ENCODE measurements around the gene BIRC7.

Gene BIRC7

GRCh38 chr20:63254606-63255384 is 19.1 kb downstream of the BIRC7 start:
- DNase-seq, result no peak
- in situ Hi-C loops (cut with HindIII; ENCODE audit: low pct_ligation_motif_present, low pct_unique_long_range_greater_than_20kb, low sequenced_read_pairs), result no loop called here

- DNase-seq, result no peak
- in situ Hi-C loops (cut with HindIII; ENCODE audit: low pct_ligation_motif_present, low pct_unique_long_range_greater_than_20kb, low sequenced_read_pairs), result no loop called here
These were observed 20.4 kb downstream of the BIRC7 start for GRCh38 chr20:63255931-63256704.

- no peak for DNase-seq
- in situ Hi-C loops (cut with HindIII; ENCODE audit: low pct_ligation_motif_present, low pct_unique_long_range_greater_than_20kb, low sequenced_read_pairs), result no loop called here
These were observed 21.2 kb downstream of the BIRC7 start for GRCh38 chr20:63256954-63257353.

GRCh38 chr20:63257629-63258028 is 21.9 kb downstream of the BIRC7 start:
- in situ Hi-C loops (cut with HindIII; ENCODE audit: low pct_ligation_motif_present, low pct_unique_long_range_greater_than_20kb, low sequenced_read_pairs), result no loop called here
- no peak for DNase-seq

GRCh38 chr20:63258781-63259180 is 23.1 kb downstream of the BIRC7 start:
- in situ Hi-C loops (cut with HindIII; ENCODE audit: low pct_ligation_motif_present, low pct_unique_long_range_greater_than_20kb, low sequenced_read_pairs), result no loop called here
- DNase-seq, result no peak

- in situ Hi-C loops (cut with HindIII; ENCODE audit: low pct_ligation_motif_present, low pct_unique_long_range_greater_than_20kb, low sequenced_read_pairs), result no loop called here
- DNase-seq, result no peak
These were observed 24.2 kb downstream of the BIRC7 start for GRCh38 chr20:63259734-63260460.

- in situ Hi-C loops (cut with HindIII; ENCODE audit: low pct_ligation_motif_present, low pct_unique_long_range_greater_than_20kb, low sequenced_read_pairs), result no loop called here
- no peak for DNase-seq
These were observed 24.8 kb downstream of the BIRC7 start for GRCh38 chr20:63260521-63260920.

GRCh38 chr20:63261060-63261794 is 25.5 kb downstream of the BIRC7 start:
- no peak for DNase-seq
- in situ Hi-C loops (cut with HindIII; ENCODE audit: low pct_ligation_motif_present, low pct_unique_long_range_greater_than_20kb, low sequenced_read_pairs), result no loop called here

GRCh38 chr20:63261795-63262528 is 26.3 kb downstream of the BIRC7 start:
- in situ Hi-C loops (cut with HindIII; ENCODE audit: low pct_ligation_motif_present, low pct_unique_long_range_greater_than_20kb, low sequenced_read_pairs), result no loop called here
- DNase-seq, result no peak

GRCh38 chr20:63262836-63263235 is 27.1 kb downstream of the BIRC7 start:
- in situ Hi-C loops (cut with HindIII; ENCODE audit: low pct_ligation_motif_present, low pct_unique_long_range_greater_than_20kb, low sequenced_read_pairs), result no loop called here
- DNase-seq, result no peak

GRCh38 chr20:63264000-63264399 is 28.3 kb downstream of the BIRC7 start:
- no peak for DNase-seq
- in situ Hi-C loops (cut with HindIII; ENCODE audit: low pct_ligation_motif_present, low pct_unique_long_range_greater_than_20kb, low sequenced_read_pairs), result no loop called here

- no peak for DNase-seq
- in situ Hi-C loops (cut with HindIII; ENCODE audit: low pct_ligation_motif_present, low pct_unique_long_range_greater_than_20kb, low sequenced_read_pairs), result no loop called here
These were observed 28.8 kb downstream of the BIRC7 start for GRCh38 chr20:63264519-63264918.

- no peak for DNase-seq
- in situ Hi-C loops (cut with HindIII; ENCODE audit: low pct_ligation_motif_present, low pct_unique_long_range_greater_than_20kb, low sequenced_read_pairs), result no loop called here
These were observed 30.3 kb downstream of the BIRC7 start for GRCh38 chr20:63265891-63266515.

GRCh38 chr20:63267691-63268090 is 32.0 kb downstream of the BIRC7 start:
- no peak for DNase-seq
- in situ Hi-C loops (cut with HindIII; ENCODE audit: low pct_ligation_motif_present, low pct_unique_long_range_greater_than_20kb, low sequenced_read_pairs), result no loop called here

- in situ Hi-C loops (cut with HindIII; ENCODE audit: low pct_ligation_motif_present, low pct_unique_long_range_greater_than_20kb, low sequenced_read_pairs), result no loop called here
- DNase-seq, result no peak
These were observed 32.6 kb downstream of the BIRC7 start for GRCh38 chr20:63268256-63268655.

- no peak for DNase-seq
- in situ Hi-C loops (cut with HindIII; ENCODE audit: low pct_ligation_motif_present, low pct_unique_long_range_greater_than_20kb, low sequenced_read_pairs), result no loop called here
These were observed 33.1 kb downstream of the BIRC7 start for GRCh38 chr20:63268671-63269439.

- in situ Hi-C loops (cut with HindIII; ENCODE audit: low pct_ligation_motif_present, low pct_unique_long_range_greater_than_20kb, low sequenced_read_pairs), result no loop called here
These were observed 34.0 kb downstream of the BIRC7 start for GRCh38 chr20:63269724-63270123.

More at GRCh38 chr20:63269724-63270123, 34.0 kb downstream of the BIRC7 start:
- DNase-seq, result no peak

All from ACHN (cell line).